ENCODE data around the gene TLX1.

DNA sequence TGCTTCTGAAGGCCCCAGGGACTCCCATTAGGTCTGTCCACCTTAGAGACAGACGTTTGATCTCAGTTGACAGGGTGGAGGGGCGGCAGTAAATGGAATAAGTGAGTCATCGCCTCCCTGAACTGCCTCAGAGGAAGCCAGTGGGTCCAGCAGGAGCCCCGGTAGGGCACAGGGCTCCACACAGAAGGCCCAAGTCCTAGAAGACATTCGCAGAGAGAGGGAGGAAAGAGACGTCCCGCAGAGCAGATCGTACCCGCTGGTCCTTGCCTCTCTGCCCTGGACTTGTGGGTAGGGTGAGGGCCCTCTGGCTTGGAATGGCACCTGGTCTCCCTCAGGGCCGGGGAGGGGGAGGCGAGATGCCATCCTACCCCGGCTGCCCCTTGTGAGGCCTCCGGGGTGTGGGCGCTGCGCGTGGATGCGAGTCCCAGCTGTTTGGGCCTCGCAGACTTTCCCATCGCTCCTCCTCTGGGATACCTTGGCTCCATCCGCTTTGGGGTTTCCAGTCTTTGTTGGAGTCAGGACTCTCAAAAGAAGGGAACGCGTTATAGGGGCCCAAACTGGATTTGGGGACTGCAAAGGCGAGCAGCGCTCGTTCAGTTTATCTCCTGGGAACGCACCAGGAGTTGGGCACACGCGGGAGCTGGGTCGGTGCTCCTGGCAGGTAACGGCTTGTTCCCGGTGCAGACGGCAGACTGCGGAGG, 5.1 kb downstream of the TLX1 start:
- TF ChIP-seq, protein P1, sequence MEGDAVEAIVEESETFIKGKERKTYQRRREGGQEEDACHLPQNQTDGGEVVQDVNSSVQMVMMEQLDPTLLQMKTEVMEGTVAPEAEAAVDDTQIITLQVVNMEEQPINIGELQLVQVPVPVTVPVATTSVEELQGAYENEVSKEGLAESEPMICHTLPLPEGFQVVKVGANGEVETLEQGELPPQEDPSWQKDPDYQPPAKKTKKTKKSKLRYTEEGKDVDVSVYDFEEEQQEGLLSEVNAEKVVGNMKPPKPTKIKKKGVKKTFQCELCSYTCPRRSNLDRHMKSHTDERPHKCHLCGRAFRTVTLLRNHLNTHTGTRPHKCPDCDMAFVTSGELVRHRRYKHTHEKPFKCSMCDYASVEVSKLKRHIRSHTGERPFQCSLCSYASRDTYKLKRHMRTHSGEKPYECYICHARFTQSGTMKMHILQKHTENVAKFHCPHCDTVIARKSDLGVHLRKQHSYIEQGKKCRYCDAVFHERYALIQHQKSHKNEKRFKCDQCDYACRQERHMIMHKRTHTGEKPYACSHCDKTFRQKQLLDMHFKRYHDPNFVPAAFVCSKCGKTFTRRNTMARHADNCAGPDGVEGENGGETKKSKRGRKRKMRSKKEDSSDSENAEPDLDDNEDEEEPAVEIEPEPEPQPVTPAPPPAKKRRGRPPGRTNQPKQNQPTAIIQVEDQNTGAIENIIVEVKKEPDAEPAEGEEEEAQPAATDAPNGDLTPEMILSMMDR (optimal IDR thresholded peaks at IDR 0.05 in 1 of 3, IDR thresholded peaks at IDR 0.05 in 1 of 3, conservative IDR thresholded peaks at IDR 0.05 in 1 of 3; ENCODE audit: extremely low read depth in 1 of 3, insufficient read depth in 2 of 3, low read length in 3 of 3): no peak
- TF ChIP-seq EZH2 (IDR thresholded peaks at IDR 0.05; ENCODE audit: low read length): no peak

All from keratinocyte (primary cell).